ENCODE data around the gene NAV1.
"Not testable (repeated sequence)": the region's sequence is repeated elsewhere in the genome, so short reads cannot be mapped to it uniquely, and the experiment has no call there.

NAV1 gene

GRCh38 chr1:201544710-201545109 is 5.8 kb downstream of the NAV1 start:
- no peak overlapping the region for H3K27ac ChIP-seq (ENCODE audit: low read length)
- H3K4me1 ChIP-seq (ENCODE audit: control insufficient read depth, low read depth, low read length) = peaks cover 11% of the 10 kb centered on the region
- no peak overlapping the region for H3K4me3 ChIP-seq (ENCODE audit: low read length)
- no peaks in the 10 kb centered on the region for H3K36me3 ChIP-seq (ENCODE audit: control insufficient read depth, low read depth, low read length)
- H3K27me3 ChIP-seq (ENCODE audit: control insufficient read depth, insufficient read depth, low read length) = peaks cover 29% of the 10 kb centered on the region
- H3K9me3 ChIP-seq (ENCODE audit: control insufficient read depth, low read depth, low read length) = no peaks in the 10 kb centered on the region
- H3K9ac ChIP-seq (ENCODE audit: low read length) = no peak overlapping the region

- Histone ChIP-seq H3K27ac (ENCODE audit: low read length) (no peak overlapping the region), H3K9me3 (ENCODE audit: control insufficient read depth, low read depth, low read length) (no peaks in the 10 kb centered on the region), H3K4me1 (ENCODE audit: control insufficient read depth, low read depth, low read length) (peaks cover 3% of the 10 kb centered on the region), H3K27me3 (ENCODE audit: control insufficient read depth, insufficient read depth, low read length) (peaks cover 17% of the 10 kb centered on the region), H3K4me3 (ENCODE audit: low read length) (no peak overlapping the region), H3K9ac (ENCODE audit: low read length) (no peak overlapping the region), H3K36me3 (ENCODE audit: control insufficient read depth, low read depth, low read length) (no peaks in the 10 kb centered on the region)
These were observed 7.0 kb downstream of the NAV1 start for GRCh38 chr1:201545851-201546492.

GRCh38 chr1:201549522-201549921 is 10.6 kb downstream of the NAV1 start:
- not testable (repeated sequence) for H3K9me3 ChIP-seq (ENCODE audit: control insufficient read depth, low read depth, low read length); H3K4me1 ChIP-seq (ENCODE audit: control insufficient read depth, low read depth, low read length); H3K27ac ChIP-seq (ENCODE audit: low read length); H3K4me3 ChIP-seq (ENCODE audit: low read length); H3K36me3 ChIP-seq (ENCODE audit: control insufficient read depth, low read depth, low read length); H3K9ac ChIP-seq (ENCODE audit: low read length); H3K27me3 ChIP-seq (ENCODE audit: control insufficient read depth, insufficient read depth, low read length)

- Histone ChIP-seq H3K27me3 (ENCODE audit: control insufficient read depth, insufficient read depth, low read length) (no peaks in the 10 kb centered on the region), H3K27ac (ENCODE audit: low read length) (no peak overlapping the region), H3K36me3 (ENCODE audit: control insufficient read depth, low read depth, low read length) (no peaks in the 10 kb centered on the region), H3K9me3 (ENCODE audit: control insufficient read depth, low read depth, low read length) (no peaks in the 10 kb centered on the region), H3K4me3 (ENCODE audit: low read length) (no peak overlapping the region), H3K4me1 (ENCODE audit: control insufficient read depth, low read depth, low read length) (no peaks in the 10 kb centered on the region), H3K9ac (ENCODE audit: low read length) (no peak overlapping the region)
These were observed 12.2 kb downstream of the NAV1 start for GRCh38 chr1:201551096-201551495.

GRCh38 chr1:201551877-201552731 is 13.2 kb downstream of the NAV1 start:
- Histone ChIP-seq H3K9ac (ENCODE audit: low read length) (no peak overlapping the region), H3K9me3 (ENCODE audit: control insufficient read depth, low read depth, low read length) (no peaks in the 10 kb centered on the region), H3K27ac (ENCODE audit: low read length) (no peak overlapping the region), H3K4me1 (ENCODE audit: control insufficient read depth, low read depth, low read length) (peaks cover 3% of the 10 kb centered on the region), H3K4me3 (ENCODE audit: low read length) (no peak overlapping the region), H3K27me3 (ENCODE audit: control insufficient read depth, insufficient read depth, low read length) (no peaks in the 10 kb centered on the region), H3K36me3 (ENCODE audit: control insufficient read depth, low read depth, low read length) (no peaks in the 10 kb centered on the region)

- Histone ChIP-seq H3K4me3 (ENCODE audit: low read length) (no peak overlapping the region), H3K36me3 (ENCODE audit: control insufficient read depth, low read depth, low read length) (no peaks in the 10 kb centered on the region), H3K9ac (ENCODE audit: low read length) (no peak overlapping the region), H3K27me3 (ENCODE audit: control insufficient read depth, insufficient read depth, low read length) (no peaks in the 10 kb centered on the region), H3K4me1 (ENCODE audit: control insufficient read depth, low read depth, low read length) (peaks cover 4% of the 10 kb centered on the region), H3K9me3 (ENCODE audit: control insufficient read depth, low read depth, low read length) (no peaks in the 10 kb centered on the region), H3K27ac (ENCODE audit: low read length) (no peak overlapping the region)
These were observed 14.0 kb downstream of the NAV1 start for GRCh38 chr1:201552941-201553351.

GRCh38 chr1:201553496-201554189 is 14.7 kb downstream of the NAV1 start:
- Histone ChIP-seq H3K9me3 (ENCODE audit: control insufficient read depth, low read depth, low read length) (no peaks in the 10 kb centered on the region), H3K4me3 (ENCODE audit: low read length) (no peak overlapping the region), H3K4me1 (ENCODE audit: control insufficient read depth, low read depth, low read length) (peaks cover 4% of the 10 kb centered on the region), H3K27ac (ENCODE audit: low read length) (no peak overlapping the region), H3K9ac (ENCODE audit: low read length) (no peak overlapping the region), H3K27me3 (ENCODE audit: control insufficient read depth, insufficient read depth, low read length) (no peaks in the 10 kb centered on the region), H3K36me3 (ENCODE audit: control insufficient read depth, low read depth, low read length) (no peaks in the 10 kb centered on the region)

- Histone ChIP-seq H3K9ac (ENCODE audit: low read length) (no peak overlapping the region), H3K4me1 (ENCODE audit: control insufficient read depth, low read depth, low read length) (peaks cover 4% of the 10 kb centered on the region), H3K27me3 (ENCODE audit: control insufficient read depth, insufficient read depth, low read length) (no peaks in the 10 kb centered on the region), H3K27ac (ENCODE audit: low read length) (no peak overlapping the region), H3K4me3 (ENCODE audit: low read length) (no peak overlapping the region), H3K36me3 (ENCODE audit: control insufficient read depth, low read depth, low read length) (no peaks in the 10 kb centered on the region), H3K9me3 (ENCODE audit: control insufficient read depth, low read depth, low read length) (no peaks in the 10 kb centered on the region)
These were observed 15.3 kb downstream of the NAV1 start for GRCh38 chr1:201554190-201554600.

- H3K9me3 ChIP-seq (ENCODE audit: control insufficient read depth, low read depth, low read length) = no peaks in the 10 kb centered on the region
- H3K36me3 ChIP-seq (ENCODE audit: control insufficient read depth, low read depth, low read length) = no peaks in the 10 kb centered on the region
- no peak overlapping the region for H3K27ac ChIP-seq (ENCODE audit: low read length)
- H3K4me1 ChIP-seq (ENCODE audit: control insufficient read depth, low read depth, low read length) = peaks cover 4% of the 10 kb centered on the region
- peaks cover 2% of the 10 kb centered on the region for H3K27me3 ChIP-seq (ENCODE audit: control insufficient read depth, insufficient read depth, low read length)
- no peak overlapping the region for H3K4me3 ChIP-seq (ENCODE audit: low read length)
- H3K9ac ChIP-seq (ENCODE audit: low read length) = no peak overlapping the region
These were observed 16.1 kb downstream of the NAV1 start for GRCh38 chr1:201554789-201555592.

GRCh38 chr1:201555593-201555945 is 16.6 kb downstream of the NAV1 start:
- Histone ChIP-seq H3K9ac (ENCODE audit: low read length) (no peak overlapping the region), H3K4me3 (ENCODE audit: low read length) (no peak overlapping the region), H3K9me3 (ENCODE audit: control insufficient read depth, low read depth, low read length) (no peaks in the 10 kb centered on the region), H3K27ac (ENCODE audit: low read length) (no peak overlapping the region), H3K27me3 (ENCODE audit: control insufficient read depth, insufficient read depth, low read length) (peaks cover 5% of the 10 kb centered on the region), H3K36me3 (ENCODE audit: control insufficient read depth, low read depth, low read length) (no peaks in the 10 kb centered on the region), H3K4me1 (ENCODE audit: control insufficient read depth, low read depth, low read length) (peaks cover 4% of the 10 kb centered on the region)
